Mesenchymal stem cell (in vitro differentiated cells and primary cell): ENCODE measurements around the gene QARS1.

Experiments
- DNase-seq: peaks from one replicate; pipeline ENCODE4 v3.0.0-alpha.2; 2013
- H2AFZ ChIP-seq: one replicate; pipeline ENCODE4 v1.6.1; 2013; ENCODE audit warnings: low read depth, mild to moderate bottlenecking, control low read depth, inconsistent platforms, low read length, moderate library complexity
- H2AK5ac ChIP-seq: 2 replicates; pipeline ENCODE4 v1.6.1; 2013; ENCODE audit warnings: low read length, moderate library complexity, mild to moderate bottlenecking, inconsistent platforms; ENCODE audit not compliant: severe bottlenecking
- H2BK120ac ChIP-seq: one replicate; pipeline ENCODE4 v1.6.1; 2013; ENCODE audit warnings: low read depth, mild to moderate bottlenecking, inconsistent platforms, low read length, moderate library complexity
- H2BK12ac ChIP-seq, 2 experiments: one replicate each; pipeline ENCODE4 v1.6.1; 2013; ENCODE audit warnings: inconsistent platforms in 2 of 2, low read length in 2 of 2, mild to moderate bottlenecking in 2 of 2, moderate library complexity in 2 of 2, control low read depth in 1 of 2
- H2BK15ac ChIP-seq: one replicate; pipeline ENCODE4 v1.6.1; 2013; ENCODE audit warnings: mild to moderate bottlenecking, low read depth, inconsistent platforms; ENCODE audit not compliant: poor library complexity, severe bottlenecking
- H2BK5ac ChIP-seq: 2 replicates; pipeline ENCODE4 v1.6.1; 2013; ENCODE audit warnings: low read depth, mild to moderate bottlenecking, low read length, control low read depth, inconsistent platforms; ENCODE audit not compliant: poor library complexity, severe bottlenecking
- H3K14ac ChIP-seq, 2 experiments: one replicate each; pipeline ENCODE4 v1.6.1; 2013; ENCODE audit warnings: inconsistent platforms in 2 of 2, low read length in 2 of 2, control low read depth in 1 of 2, mild to moderate bottlenecking in 1 of 2, moderate library complexity in 1 of 2
- H3K18ac ChIP-seq, 2 experiments: one replicate each; pipeline ENCODE4 v1.6.1; 2013; ENCODE audit warnings: inconsistent platforms in 2 of 2, low read length in 2 of 2, control low read depth in 1 of 2, low read depth in 1 of 2, mild to moderate bottlenecking in 1 of 2
- H3K23ac ChIP-seq, 2 experiments: one replicate each; pipeline ENCODE4 v1.6.1; 2013; ENCODE audit warnings: inconsistent platforms in 2 of 2, low read length in 2 of 2, mild to moderate bottlenecking in 2 of 2, moderate library complexity in 2 of 2, control low read depth in 1 of 2
- H3K27ac ChIP-seq: 2 replicates; pipeline ENCODE4 v1.5.1; 2013; ENCODE audit warnings: mild to moderate bottlenecking, moderate library complexity, low read length, control low read depth, inconsistent platforms; ENCODE audit not compliant: poor library complexity, severe bottlenecking
- H3K27me3 ChIP-seq, 2 experiments: 2 replicates each; pipeline versions ENCODE4 v1.6.1 to v1.7.0; 2013; ENCODE audit warnings: low read length in 2 of 2, mild to moderate bottlenecking in 2 of 2, moderate library complexity in 2 of 2, control low read depth in 1 of 2, inconsistent platforms in 1 of 2; ENCODE audit not compliant: control insufficient read depth in 1 of 2, insufficient read depth in 1 of 2
- H3K36me3 ChIP-seq, 2 experiments: 2 replicates each; pipeline versions ENCODE4 v1.6.1 to v1.7.0; 2013; ENCODE audit warnings: low read length in 2 of 2, control low read depth in 1 of 2, inconsistent platforms in 1 of 2, low read depth in 1 of 2, mild to moderate bottlenecking in 1 of 2; ENCODE audit not compliant: insufficient read depth in 2 of 2, control insufficient read depth in 1 of 2
- H3K4ac ChIP-seq, 2 experiments: one replicate each; pipeline ENCODE4 v1.6.1; 2013; ENCODE audit warnings: inconsistent platforms in 2 of 2, low read length in 2 of 2, mild to moderate bottlenecking in 2 of 2, moderate library complexity in 2 of 2, control low read depth in 1 of 2, low read depth in 1 of 2
- H3K4me1 ChIP-seq: 2 replicates; pipeline ENCODE4 v1.6.1; 2013; ENCODE audit warnings: low read depth, low read length, control low read depth; ENCODE audit not compliant: control insufficient read depth, insufficient read depth
- H3K4me2 ChIP-seq: 2 replicates; pipeline ENCODE4 v1.6.1; 2013; ENCODE audit warnings: low read length, mild to moderate bottlenecking, inconsistent platforms; ENCODE audit not compliant: poor library complexity, severe bottlenecking
- H3K4me3 ChIP-seq, 2 experiments: 2 replicates each; pipeline versions ENCODE4 v1.5.1 to v1.7.0; 2013; ENCODE audit warnings: low read length in 2 of 2, mild to moderate bottlenecking in 2 of 2, control low read depth in 1 of 2, low read depth in 1 of 2; ENCODE audit not compliant: insufficient read depth in 1 of 2
- H3K79me1 ChIP-seq: replicated peaks from 2 replicates; pipeline ENCODE4 v1.6.1; 2013; ENCODE audit warnings: mild to moderate bottlenecking, control low read depth, low read length, inconsistent platforms; ENCODE audit not compliant: poor library complexity, severe bottlenecking
- H3K9ac ChIP-seq: 2 replicates; pipeline ENCODE4 v1.7.0; 2013; ENCODE audit warnings: mild to moderate bottlenecking, low read length, moderate library complexity
- H3K9me3 ChIP-seq: 2 replicates; pipeline ENCODE4 v1.7.0; 2013; ENCODE audit warnings: mild to moderate bottlenecking, low read length; ENCODE audit not compliant: control insufficient read depth
- H4K8ac ChIP-seq: one replicate; pipeline ENCODE4 v1.6.1; 2013; ENCODE audit warnings: inconsistent platforms, mild to moderate bottlenecking, low read length, moderate library complexity
- H4K91ac ChIP-seq: one replicate; pipeline ENCODE4 v1.6.1; 2013; ENCODE audit warnings: mild to moderate bottlenecking, low read length, inconsistent platforms
- WGBS: methylation state at CpG from one replicate; pipeline ENCODE4 v1.1.7; 2013; ENCODE audit warnings: mixed read lengths; 5-methylcytosine and 5-hydroxymethylcytosine counted together

The QARS1 gene

GRCh38 chr3:49076116-49076515 is 28.4 kb downstream of the QARS1 start:
- Histone ChIP-seq H2AFZ (no peak overlapping the region), H4K8ac (no peak overlapping the region), H2BK12ac (peak overlapping the region in 1 of 2 experiments; percentile 66), H3K9me3 (no peaks in the 10 kb centered on the region), H3K14ac (no peak overlapping the region), H3K4me3 (no peak overlapping the region), H3K4me2 (no peak overlapping the region), H3K79me1 (peaks cover 35% of the 10 kb centered on the region), H4K91ac (no peak overlapping the region), H2BK15ac (peak overlapping the region; percentile 49), H3K4ac (no peak overlapping the region), H3K27me3 (no peaks in the 10 kb centered on the region), H3K36me3 (peaks cover 48 to 75% of the 10 kb centered on the region in 2 experiments), H2BK120ac (no peak overlapping the region), H3K4me1 (no peaks in the 10 kb centered on the region), H3K18ac (no peak overlapping the region), H3K23ac (no peak overlapping the region), H3K9ac (no peak overlapping the region), H3K27ac (no peak overlapping the region), H2BK5ac (peak overlapping the region; percentile 74), H2AK5ac (no peak overlapping the region)
- 98% methylated on average over 13 of the region's 13 CpGs for WGBS
- no peak for DNase-seq

- H3K36me3 ChIP-seq, result peaks cover 52 to 71% of the 10 kb centered on the region in 2 experiments
- H3K4me2 ChIP-seq, result no peak overlapping the region
- no peak overlapping the region for H2AK5ac ChIP-seq
- no peak overlapping the region for H2AFZ ChIP-seq
- DNase-seq, result peak; percentile 13
- no peak overlapping the region for H3K18ac ChIP-seq
- H3K27me3 ChIP-seq, result no peaks in the 10 kb centered on the region
- H3K4me3 ChIP-seq, result no peak overlapping the region
- no peak overlapping the region for H3K14ac ChIP-seq
- no peaks in the 10 kb centered on the region for H3K9me3 ChIP-seq
- H4K8ac ChIP-seq, result no peak overlapping the region
- H4K91ac ChIP-seq, result no peak overlapping the region
- no peak overlapping the region for H3K23ac ChIP-seq
- H2BK120ac ChIP-seq, result no peak overlapping the region
- H3K79me1 ChIP-seq, result peaks cover 27% of the 10 kb centered on the region
- H3K9ac ChIP-seq, result no peak overlapping the region
- no peak overlapping the region for H3K4ac ChIP-seq
- no peak overlapping the region for H2BK5ac ChIP-seq
- no peak overlapping the region for H2BK12ac ChIP-seq
- H2BK15ac ChIP-seq, result no peak overlapping the region
- peak overlapping the region; percentile 30 for H3K27ac ChIP-seq
- H3K4me1 ChIP-seq, result no peaks in the 10 kb centered on the region
- 93% methylated on average over 7 of the region's 7 CpGs for WGBS
Measured at GRCh38 chr3:49058011-49058410, 46.5 kb downstream of the QARS1 start.

DNA sequence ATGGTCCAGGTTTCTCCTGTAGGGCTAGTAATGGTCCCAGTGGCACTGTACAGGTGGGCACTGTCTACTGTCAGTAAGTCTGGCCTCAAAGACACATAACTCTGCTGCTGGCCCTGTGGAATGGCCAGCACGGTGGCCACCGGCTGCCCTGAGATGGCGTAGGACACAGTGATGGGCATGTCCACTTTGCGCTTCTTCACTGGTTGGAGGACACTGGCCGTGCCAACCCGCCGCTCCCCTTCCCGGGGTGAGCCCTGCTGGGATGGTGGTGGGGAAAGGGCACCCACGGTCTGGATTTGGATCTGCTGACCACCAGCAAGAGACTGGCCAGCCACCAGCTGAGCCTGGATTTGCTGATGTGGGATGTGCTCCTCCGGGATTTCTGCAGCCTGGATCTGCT is 47.3 kb downstream of the QARS1 start:
- no peak overlapping the region for H3K18ac ChIP-seq
- H2BK12ac ChIP-seq, result no peak overlapping the region
- H2BK15ac ChIP-seq, result no peak overlapping the region
- H2AK5ac ChIP-seq, result no peak overlapping the region
- H3K14ac ChIP-seq, result no peak overlapping the region
- H3K27ac ChIP-seq, result no peak overlapping the region
- 98% methylated on average over 10 of the region's 10 CpGs for WGBS
- no peak overlapping the region for H2BK120ac ChIP-seq
- peaks cover 53 to 71% of the 10 kb centered on the region in 2 experiments for H3K36me3 ChIP-seq
- no peaks in the 10 kb centered on the region for H3K27me3 ChIP-seq
- no peak overlapping the region for H3K4ac ChIP-seq
- no peak overlapping the region for H4K8ac ChIP-seq
- no peak overlapping the region for H3K9ac ChIP-seq
- H3K4me3 ChIP-seq, result no peak overlapping the region
- no peak overlapping the region for H4K91ac ChIP-seq
- no peak overlapping the region for H3K23ac ChIP-seq
- no peak for DNase-seq
- no peak overlapping the region for H2BK5ac ChIP-seq
- no peaks in the 10 kb centered on the region for H3K9me3 ChIP-seq
- no peaks in the 10 kb centered on the region for H3K4me1 ChIP-seq
- no peak overlapping the region for H2AFZ ChIP-seq
- peaks cover 27% of the 10 kb centered on the region for H3K79me1 ChIP-seq
- no peak overlapping the region for H3K4me2 ChIP-seq

DNA sequence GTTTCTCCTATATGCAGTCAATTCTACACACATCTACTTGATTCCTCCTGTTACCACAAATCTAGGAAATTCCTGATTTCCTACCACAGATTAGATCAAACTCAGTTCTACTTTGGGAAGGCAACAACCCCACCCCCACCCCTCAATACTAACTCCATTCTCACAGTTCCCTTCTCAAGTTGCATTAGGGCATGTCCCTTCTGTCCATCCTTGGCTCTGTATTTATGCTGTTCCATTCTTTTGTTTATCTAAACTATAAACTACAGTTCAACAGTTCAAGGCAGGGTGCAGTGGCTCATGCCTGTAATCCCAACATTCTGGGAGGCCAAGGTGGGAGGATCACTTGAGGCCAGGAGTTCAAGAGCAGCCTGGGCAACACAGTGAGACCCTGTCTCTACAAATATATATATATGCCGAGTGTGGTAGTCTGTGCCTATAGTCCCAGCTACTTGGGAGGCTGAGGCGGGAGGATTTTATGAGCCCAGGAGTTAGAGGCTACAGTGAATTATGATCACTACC is 50.2 kb downstream of the QARS1 start:
- Histone ChIP-seq H2BK120ac (no peak overlapping the region), H4K8ac (no peak overlapping the region), H3K9me3 (no peaks in the 10 kb centered on the region), H2BK5ac (no peak overlapping the region), H3K36me3 (peaks cover 41 to 63% of the 10 kb centered on the region in 2 experiments), H2BK15ac (no peak overlapping the region), H3K79me1 (peaks cover 35% of the 10 kb centered on the region), H3K18ac (peak overlapping the region in 1 of 2 experiments; percentile 19), H3K4me2 (no peak overlapping the region), H3K27me3 (no peaks in the 10 kb centered on the region), H3K4me1 (no peaks in the 10 kb centered on the region), H3K4me3 (no peak overlapping the region), H3K9ac (no peak overlapping the region), H2BK12ac (no peak overlapping the region), H3K14ac (no peak overlapping the region), H4K91ac (no peak overlapping the region), H3K23ac (no peak overlapping the region), H3K4ac (no peak overlapping the region), H2AK5ac (no peak overlapping the region), H2AFZ (no peak overlapping the region), H3K27ac (no peak overlapping the region)
- no CpG with 5 or more reads among the region's 2 CpGs for WGBS
- peak; percentile 26 for DNase-seq
